GM03348 (cell line): ENCODE measurements around the gene ELF5.

Experiments used
- DNase-seq: peaks from one replicate; pipeline ENCODE4 v3.0.0; 2012; ENCODE audit warnings: low spot score

Gene ELF5

GRCh38 chr11:34493468-34493867 lies 20.1 kb downstream of the ELF5 start:
- no peak for DNase-seq

- peak; percentile 76 for DNase-seq
Measured at GRCh38 chr11:34492806-34493414, 20.7 kb downstream of the ELF5 start.

- no peak for DNase-seq
Measured at GRCh38 chr11:34490304-34490703, 23.3 kb downstream of the ELF5 start.

GRCh38 chr11:34488855-34489557 lies 24.6 kb downstream of the ELF5 start:
- DNase-seq, result no peak

GRCh38 chr11:34487430-34487829 lies 26.2 kb downstream of the ELF5 start:
- no peak for DNase-seq

- no peak for DNase-seq
Measured at GRCh38 chr11:34483106-34483874, 30.3 kb downstream of the ELF5 start.

- no peak for DNase-seq
Measured at GRCh38 chr11:34481307-34481706, 32.3 kb downstream of the ELF5 start.

GRCh38 chr11:34480314-34480713 lies 33.3 kb downstream of the ELF5 start:
- DNase-seq, result no peak

GRCh38 chr11:34478845-34479663 lies 34.5 kb downstream of the ELF5 start:
- no peak for DNase-seq

GRCh38 chr11:34476849-34477248 lies 36.7 kb downstream of the ELF5 start:
- no peak for DNase-seq

- DNase-seq, result no peak
Measured at GRCh38 chr11:34475656-34476055, 37.9 kb downstream of the ELF5 start.

GRCh38 chr11:34473603-34474169 lies 39.9 kb downstream of the ELF5 start:
- no peak for DNase-seq

- peak; percentile 33 for DNase-seq
Measured at GRCh38 chr11:34468209-34468841, 45.3 kb downstream of the ELF5 start.

- DNase-seq, result no peak
Measured at GRCh38 chr11:34466802-34467488, 46.6 kb downstream of the ELF5 start.

- no peak for DNase-seq
Measured at GRCh38 chr11:34464591-34465051, 49.0 kb downstream of the ELF5 start.

GRCh38 chr11:34461215-34461614 lies 52.4 kb downstream of the ELF5 start:
- no peak for DNase-seq

GRCh38 chr11:34460278-34460677 lies 53.3 kb downstream of the ELF5 start:
- no peak for DNase-seq

- DNase-seq, result no peak
Measured at GRCh38 chr11:34459507-34460162, 54.0 kb downstream of the ELF5 start.

- no peak for DNase-seq
Measured at GRCh38 chr11:34458525-34458924, 55.1 kb downstream of the ELF5 start.

GRCh38 chr11:34457607-34458006 lies 56.0 kb downstream of the ELF5 start:
- no peak for DNase-seq
